Measurements from ENCODE around the gene NAA50. TPM values are rescaled to one million over a fixed set of nuclear protein-coding genes. Genes with fewer than 3 reads are reported as not detected.

NAA50 gene
- total RNA-seq: 100 to 1,000 TPM; 125 to 181 (median 138) TPM

GRCh38 chr3:113745756-113746547 lies at the start of gene NAA50:
Gene NAA50 (minus strand): TSS chr3:113746249. CDS start chr3:113745949, 300 bp downstream.
- peak; percentile 93 to 99 for DNase-seq (ENCODE audit: low spot score in 2 of 2)
- TF ChIP-seq CTCF (IDR thresholded peaks at IDR 0.05): no peak
- TF ChIP-seq POLR2A (IDR thresholded peaks at IDR 0.05): peak in 1 of 2 donors; percentile 37
- intact Hi-C loops (cut with DNase I; ENCODE audit: low total_unique reads): no loop called here
- 0 to 1% methylated on average over 38 to 51 of the region's 72 CpGs for WGBS, 2 donors
- H3K4me3 ChIP-seq (ENCODE audit: low read depth, poor library complexity, severe bottlenecking): peak within 1 kb of the TSS; percentile 84

- TF ChIP-seq CTCF (IDR thresholded peaks at IDR 0.05): no peak
- 87% methylated on average over 4 of the region's 4 CpGs for WGBS, 2 donors
- DNase-seq (ENCODE audit: low spot score in 2 of 2): no peak
- H3K4me3 ChIP-seq (ENCODE audit: low read depth, poor library complexity, severe bottlenecking): no peak overlapping the region
- intact Hi-C loops (cut with DNase I; ENCODE audit: low total_unique reads): no loop called here
Observed at GRCh38 chr3:113795693-113796092, 49.6 kb upstream of the NAA50 start.

GRCh38 chr3:113794526-113794925 lies 48.5 kb upstream of the NAA50 start:
- 89 to 92% methylated on average over 4 of the region's 4 CpGs for WGBS, 2 donors
- TF ChIP-seq CTCF (IDR thresholded peaks at IDR 0.05): no peak
- no peak for TF ChIP-seq POLR2A (IDR thresholded peaks at IDR 0.05)
- intact Hi-C loops (cut with DNase I; ENCODE audit: low total_unique reads): no loop called here
- no peak for DNase-seq (ENCODE audit: low spot score in 2 of 2)
- no peak overlapping the region for H3K4me3 ChIP-seq (ENCODE audit: low read depth, poor library complexity, severe bottlenecking)

GRCh38 chr3:113791381-113791780 lies 45.3 kb upstream of the NAA50 start:
- no peak overlapping the region for H3K4me3 ChIP-seq (ENCODE audit: low read depth, poor library complexity, severe bottlenecking)
- no peak for TF ChIP-seq POLR2A (IDR thresholded peaks at IDR 0.05)
- no peak for TF ChIP-seq CTCF (IDR thresholded peaks at IDR 0.05)
- no peak for DNase-seq (ENCODE audit: low spot score in 2 of 2)
- intact Hi-C loops (cut with DNase I; ENCODE audit: low total_unique reads): no loop called here

GRCh38 chr3:113783980-113784379 lies 37.9 kb upstream of the NAA50 start:
- H3K4me3 ChIP-seq (ENCODE audit: low read depth, poor library complexity, severe bottlenecking): no peak overlapping the region
- intact Hi-C loops (cut with DNase I; ENCODE audit: low total_unique reads): no loop called here
- 52 to 60% methylated on average over 4 of the region's 4 CpGs for WGBS, 2 donors
- TF ChIP-seq CTCF (IDR thresholded peaks at IDR 0.05) (no peak), POLR2A (IDR thresholded peaks at IDR 0.05) (no peak)
- DNase-seq (ENCODE audit: low spot score in 2 of 2): no peak

GRCh38 chr3:113783463-113783862 lies 37.4 kb upstream of the NAA50 start:
- DNase-seq (ENCODE audit: low spot score in 2 of 2): no peak
- intact Hi-C loops (cut with DNase I; ENCODE audit: low total_unique reads): no loop called here
- no peak overlapping the region for H3K4me3 ChIP-seq (ENCODE audit: low read depth, poor library complexity, severe bottlenecking)
- no peak for TF ChIP-seq POLR2A (IDR thresholded peaks at IDR 0.05)

Data from lower leg skin (tissue), 4 donors.